Hematopoietic multipotent progenitor cell treated with erythropoietin and hydrocortisone succinate and interleukin-3 and kit ligand, for 17 days (in vitro differentiated cells): ENCODE measurements around the gene HTT-AS.
"Not testable (repeated sequence)": the region's sequence is repeated elsewhere in the genome, so short reads cannot be mapped to it uniquely, and the experiment has no call there.

Experiments
- DNase-seq: peaks from one replicate; pipeline ENCODE4 v3.0.0-alpha.2; 2015; ENCODE audit warnings: low spot score

HTT-AS gene

GRCh38 chr4:3051141-3051897 is 23.0 kb downstream of the HTT-AS start:
- not testable (repeated sequence) for DNase-seq

- peak; percentile 47 for DNase-seq
Observed at GRCh38 chr4:3047464-3048286, 26.7 kb downstream of the HTT-AS start.

GRCh38 chr4:3046623-3047022 is 27.7 kb downstream of the HTT-AS start:
- no peak for DNase-seq

GRCh38 chr4:3046162-3046561 is 28.2 kb downstream of the HTT-AS start:
- no peak for DNase-seq

GRCh38 chr4:3044870-3045819 is 29.2 kb downstream of the HTT-AS start:
- DNase-seq = no peak

GRCh38 chr4:3043282-3044020 is 30.9 kb downstream of the HTT-AS start:
- DNase-seq = no peak

- DNase-seq = no peak
Observed at GRCh38 chr4:3042226-3042625, 32.1 kb downstream of the HTT-AS start.

- no peak for DNase-seq
Observed at GRCh38 chr4:3041192-3042142, 32.9 kb downstream of the HTT-AS start.

GRCh38 chr4:3040452-3041191 is 33.7 kb downstream of the HTT-AS start:
- no peak for DNase-seq

- DNase-seq = no peak
Observed at GRCh38 chr4:3039706-3040366, 34.5 kb downstream of the HTT-AS start.

GRCh38 chr4:3037957-3038461 is 36.3 kb downstream of the HTT-AS start:
- no peak for DNase-seq

- DNase-seq = no peak
Observed at GRCh38 chr4:3036131-3036952, 38.0 kb downstream of the HTT-AS start.

- no peak for DNase-seq
Observed at GRCh38 chr4:3035674-3036073, 38.7 kb downstream of the HTT-AS start.

GRCh38 chr4:3035249-3035648 is 39.1 kb downstream of the HTT-AS start:
- no peak for DNase-seq

- no peak for DNase-seq
Observed at GRCh38 chr4:3034231-3034630, 40.1 kb downstream of the HTT-AS start.

GRCh38 chr4:3031357-3032082 is 42.8 kb downstream of the HTT-AS start:
- DNase-seq = no peak
